Measurements from ENCODE around the gene PSORS1C1. TPM values are rescaled to one million over a fixed set of nuclear protein-coding genes. Genes with fewer than 3 reads are reported as not detected.
A peak's percentile ranks its signal among the peaks of the same experiment; 100 is the strongest.

Gene PSORS1C1
- polyA plus RNA-seq, 1 of the 3 experiments (the other 2 are of a cell fraction): 3.1 TPM

DNA sequence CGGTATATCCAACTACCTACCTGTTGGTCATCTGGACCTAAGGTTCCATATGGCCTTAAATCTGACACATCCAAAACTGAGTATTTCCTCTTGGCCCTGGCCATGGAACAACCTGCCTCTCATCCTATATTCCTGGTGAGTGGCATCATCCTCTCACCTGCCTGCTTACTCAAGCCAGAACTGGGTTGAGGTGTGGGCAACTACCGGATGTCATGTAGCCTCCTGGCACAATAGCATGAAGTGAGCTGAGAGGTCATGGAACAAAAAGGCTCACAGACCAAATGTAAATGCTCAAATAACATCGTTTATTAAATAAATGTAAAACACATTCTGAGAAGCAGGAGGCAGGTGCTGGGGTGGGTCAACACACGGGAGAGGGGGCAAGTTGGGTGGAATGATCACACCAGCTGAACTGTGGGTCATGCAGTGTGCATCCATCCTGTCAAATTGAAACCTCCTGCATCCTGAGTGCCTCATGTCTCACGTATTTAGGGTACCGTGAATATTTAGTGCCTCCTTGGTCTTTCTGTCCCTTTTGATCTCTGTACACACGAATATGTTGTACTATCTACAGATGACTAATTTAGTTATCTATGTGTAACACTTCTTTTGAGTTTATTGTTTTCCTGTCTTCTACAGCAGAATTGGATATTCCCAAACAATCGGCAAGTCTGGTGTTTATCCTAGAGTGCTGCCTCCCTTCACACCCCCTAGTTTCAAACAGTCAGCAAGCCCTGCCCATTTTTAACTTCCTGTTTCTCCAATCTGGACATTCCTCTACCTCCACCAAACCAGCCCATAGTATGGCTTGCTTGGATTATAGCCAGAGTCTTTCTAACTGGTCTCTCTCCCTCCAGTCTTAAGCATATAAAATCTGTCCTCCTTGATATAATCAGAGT, 63.8 kb downstream of the PSORS1C1 start (continued):
- TF ChIP-seq, protein P1, sequence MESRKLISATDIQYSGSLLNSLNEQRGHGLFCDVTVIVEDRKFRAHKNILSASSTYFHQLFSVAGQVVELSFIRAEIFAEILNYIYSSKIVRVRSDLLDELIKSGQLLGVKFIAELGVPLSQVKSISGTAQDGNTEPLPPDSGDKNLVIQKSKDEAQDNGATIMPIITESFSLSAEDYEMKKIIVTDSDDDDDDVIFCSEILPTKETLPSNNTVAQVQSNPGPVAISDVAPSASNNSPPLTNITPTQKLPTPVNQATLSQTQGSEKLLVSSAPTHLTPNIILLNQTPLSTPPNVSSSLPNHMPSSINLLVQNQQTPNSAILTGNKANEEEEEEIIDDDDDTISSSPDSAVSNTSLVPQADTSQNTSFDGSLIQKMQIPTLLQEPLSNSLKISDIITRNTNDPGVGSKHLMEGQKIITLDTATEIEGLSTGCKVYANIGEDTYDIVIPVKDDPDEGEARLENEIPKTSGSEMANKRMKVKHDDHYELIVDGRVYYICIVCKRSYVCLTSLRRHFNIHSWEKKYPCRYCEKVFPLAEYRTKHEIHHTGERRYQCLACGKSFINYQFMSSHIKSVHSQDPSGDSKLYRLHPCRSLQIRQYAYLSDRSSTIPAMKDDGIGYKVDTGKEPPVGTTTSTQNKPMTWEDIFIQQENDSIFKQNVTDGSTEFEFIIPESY (IDR thresholded peaks at IDR 0.05; ENCODE audit: borderline replicate concordance, low read depth): no peak
- TF ChIP-seq TAF1 (IDR thresholded peaks at IDR 0.05; ENCODE audit: borderline replicate concordance, low read depth, low read length) (no peak), GABPA (IDR thresholded peaks at IDR 0.05; ENCODE audit: low read depth) (no peak), FOXJ3 (CRISPR knock-in tag; IDR thresholded peaks at IDR 0.05) (no peak), JUND (IDR thresholded peaks at IDR 0.05) (no peak)

DNA sequence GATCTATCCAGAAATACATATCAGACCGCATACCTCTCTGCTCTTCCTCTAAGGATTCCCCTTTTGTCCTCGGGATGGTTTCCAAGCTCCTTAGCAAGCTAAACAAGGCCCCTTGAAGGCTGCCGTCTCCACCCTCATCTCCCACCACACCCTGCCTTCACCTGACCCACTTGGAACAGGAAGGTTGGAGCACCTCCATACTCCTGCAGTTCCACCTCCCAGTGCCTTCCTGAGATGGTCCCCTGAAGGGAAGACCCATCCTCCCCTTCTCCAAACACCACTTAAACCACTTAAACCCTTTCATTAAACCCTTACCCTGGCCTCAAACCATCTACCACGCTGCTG, 64.4 kb downstream of the PSORS1C1 start:
- Histone ChIP-seq H3F3A (replicated peaks; ENCODE audit: insufficient read depth) (no peaks in the 10 kb centered on the region), H3K9ac (no peak overlapping the region), H3K9me3 (no peaks in the 10 kb centered on the region), H3K27me3 (ENCODE audit: insufficient read depth) (no peaks in the 10 kb centered on the region), H4K20me1 (ENCODE audit: insufficient read depth) (no peaks in the 10 kb centered on the region), H3K4me3 (ENCODE audit: low read depth in 2 of 2, low read length in 1 of 2) (no peak overlapping the region), H3K9me2 (no peaks in the 10 kb centered on the region), H3K4me2 (no peak overlapping the region), H3K36me3 (replicated peaks in 1 of 2; ENCODE audit: control insufficient read depth in 1 of 2, insufficient read depth in 2 of 2, low read length in 1 of 2) (no peaks in the 10 kb centered on the region), H2AFZ (ENCODE audit: low read depth) (peak overlapping the region; percentile 63; the same call in 1 of the 2 replicates), H3K4me1 (ENCODE audit: control insufficient read depth in 1 of 2, insufficient read depth in 2 of 2, low read depth in 1 of 2, low read length in 1 of 2) (no peaks in the 10 kb centered on the region), H3K27ac (ENCODE audit: low read depth in 2 of 2, low read length in 1 of 2) (no peak overlapping the region), H3K79me2 (ENCODE audit: insufficient read depth) (no peaks in the 10 kb centered on the region)
- no peak for DNase-seq
- ChIA-PET POLR2A (no interaction called here), CTCF (no interaction called here)
- TF ChIP-seq MXI1 (IDR thresholded peaks at IDR 0.05; ENCODE audit: low read depth, low read length) (no peak), ELF1 (IDR thresholded peaks at IDR 0.05) (no peak), EZH2phosphoT487 (IDR thresholded peaks at IDR 0.05; ENCODE audit: borderline replicate concordance, low read depth) (no peak), RCOR1 (IDR thresholded peaks at IDR 0.05; ENCODE audit: low read length) (no peak), SMC3 (IDR thresholded peaks at IDR 0.05; ENCODE audit: low read depth, low read length) (no peak), GATA2 (CRISPR knock-in tag; IDR thresholded peaks at IDR 0.05) (no peak)
- TF ChIP-seq, protein P2, sequence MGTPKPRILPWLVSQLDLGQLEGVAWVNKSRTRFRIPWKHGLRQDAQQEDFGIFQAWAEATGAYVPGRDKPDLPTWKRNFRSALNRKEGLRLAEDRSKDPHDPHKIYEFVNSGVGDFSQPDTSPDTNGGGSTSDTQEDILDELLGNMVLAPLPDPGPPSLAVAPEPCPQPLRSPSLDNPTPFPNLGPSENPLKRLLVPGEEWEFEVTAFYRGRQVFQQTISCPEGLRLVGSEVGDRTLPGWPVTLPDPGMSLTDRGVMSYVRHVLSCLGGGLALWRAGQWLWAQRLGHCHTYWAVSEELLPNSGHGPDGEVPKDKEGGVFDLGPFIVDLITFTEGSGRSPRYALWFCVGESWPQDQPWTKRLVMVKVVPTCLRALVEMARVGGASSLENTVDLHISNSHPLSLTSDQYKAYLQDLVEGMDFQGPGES (IDR thresholded peaks at IDR 0.05; ENCODE audit: low read depth, low read length): no peak
- WGBS (ENCODE audit: low lambda C conversion rate): 57% methylated on average over 4 of the region's 4 CpGs

DNA sequence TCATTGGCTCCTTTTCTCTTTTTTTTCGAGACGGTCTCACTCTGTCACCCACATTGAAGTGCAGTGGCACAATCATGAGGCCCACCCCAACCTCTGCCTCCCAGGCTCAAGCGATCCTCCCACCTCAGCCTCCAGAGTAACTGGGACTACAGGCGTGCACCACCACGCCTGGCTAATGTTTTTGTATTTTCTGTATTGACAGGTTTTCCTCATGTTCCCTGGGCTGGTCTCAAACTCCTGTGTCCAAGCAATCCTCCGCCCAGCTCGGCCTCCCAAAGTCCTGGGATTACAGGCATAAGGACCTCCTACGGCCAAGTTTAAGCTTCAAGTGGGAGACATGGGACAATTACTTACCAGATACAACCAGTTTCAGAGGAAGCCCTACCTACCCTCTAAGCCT, 65.3 kb downstream of the PSORS1C1 start:
- Histone ChIP-seq H3K9me2 (no peaks in the 10 kb centered on the region), H3K9ac (no peak overlapping the region), H3K27ac (ENCODE audit: low read depth in 2 of 2, low read length in 1 of 2) (no peak overlapping the region), H3K4me1 (ENCODE audit: control insufficient read depth in 1 of 2, insufficient read depth in 2 of 2, low read depth in 1 of 2, low read length in 1 of 2) (no peaks in the 10 kb centered on the region), H3F3A (replicated peaks; ENCODE audit: insufficient read depth) (no peaks in the 10 kb centered on the region), H3K9me3 (no peaks in the 10 kb centered on the region), H4K20me1 (ENCODE audit: insufficient read depth) (no peaks in the 10 kb centered on the region), H3K36me3 (replicated peaks in 1 of 2; ENCODE audit: control insufficient read depth in 1 of 2, insufficient read depth in 2 of 2, low read length in 1 of 2) (no peaks in the 10 kb centered on the region), H3K27me3 (ENCODE audit: insufficient read depth) (no peaks in the 10 kb centered on the region), H2AFZ (ENCODE audit: low read depth) (no peak overlapping the region), H3K79me2 (ENCODE audit: insufficient read depth) (no peaks in the 10 kb centered on the region), H3K4me2 (no peak overlapping the region), H3K4me3 (ENCODE audit: low read depth in 2 of 2, low read length in 1 of 2) (no peak overlapping the region)
- CTCF ChIA-PET: no interaction called here
- WGBS (ENCODE audit: low lambda C conversion rate): 94% methylated on average over 8 of the region's 8 CpGs
- POLR2A ChIA-PET: no interaction called here
- TF ChIP-seq, protein P3, sequence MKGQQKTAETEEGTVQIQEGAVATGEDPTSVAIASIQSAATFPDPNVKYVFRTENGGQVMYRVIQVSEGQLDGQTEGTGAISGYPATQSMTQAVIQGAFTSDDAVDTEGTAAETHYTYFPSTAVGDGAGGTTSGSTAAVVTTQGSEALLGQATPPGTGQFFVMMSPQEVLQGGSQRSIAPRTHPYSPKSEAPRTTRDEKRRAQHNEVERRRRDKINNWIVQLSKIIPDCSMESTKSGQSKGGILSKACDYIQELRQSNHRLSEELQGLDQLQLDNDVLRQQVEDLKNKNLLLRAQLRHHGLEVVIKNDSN (IDR thresholded peaks at IDR 0.05; ENCODE audit: borderline replicate concordance, low read depth): no peak
- TF ChIP-seq EP300 (IDR thresholded peaks at IDR 0.05; ENCODE audit: borderline replicate concordance in 1 of 2, low read depth in 1 of 2, low read length in 1 of 2) (no peak), TAF1 (IDR thresholded peaks at IDR 0.05; ENCODE audit: borderline replicate concordance, low read depth, low read length) (no peak), GABPA (IDR thresholded peaks at IDR 0.05; ENCODE audit: low read depth) (no peak), ELF1 (IDR thresholded peaks at IDR 0.05) (no peak), YY1 (IDR thresholded peaks at IDR 0.05; ENCODE audit: low read depth) (no peak), GATA2 (CRISPR knock-in tag; IDR thresholded peaks at IDR 0.05) (no peak), FOSL2 (IDR thresholded peaks at IDR 0.05; ENCODE audit: borderline replicate concordance, low read depth) (no peak), RFX5 (IDR thresholded peaks at IDR 0.05; ENCODE audit: low read length) (no peak)
- TF ChIP-seq, protein P2 (IDR thresholded peaks at IDR 0.05; ENCODE audit: low read depth, low read length): no peak
- no peak for DNase-seq
